H1 (cell line): ENCODE measurements around the gene ARRB1. TPM values are rescaled to one million over a fixed set of nuclear protein-coding genes. Genes with fewer than 3 reads are reported as not detected.

ENCODE experiments used
- ATF3 ChIP-seq: IDR thresholded peaks from 2 replicates; pipeline ENCODE4 v1.6.1; 2011; ENCODE audit warnings: low read depth, mild to moderate bottlenecking, low read length; ENCODE audit not compliant: insufficient read depth
- FOSL1 ChIP-seq: IDR thresholded peaks from 2 replicates; pipeline ENCODE4 v1.6.1; 2011; ENCODE audit warnings: mild to moderate bottlenecking, low read depth, low read length, moderate library complexity; ENCODE audit not compliant: insufficient read depth
- POLR2AphosphoS5 ChIP-seq: IDR thresholded peaks from 2 replicates; pipeline ENCODE4 v1.6.1; 2011; ENCODE audit warnings: low read depth, low read length
- SIX5 ChIP-seq: IDR thresholded peaks from 2 replicates; pipeline ENCODE4 v1.6.1; 2011; ENCODE audit warnings: mild to moderate bottlenecking, low read depth, low read length
- polyA plus RNA-seq, 7 experiments: library from polyadenylated mRNA; depleted of rRNA in 3 of 7; stranded (reverse) in 5 of 7; unstranded in 2 of 7; fragments of >200 nt in 5 of 7; fragments of 200-250 nt in 2 of 7; gene quantifications; 1 replicate in 5 of 7; 2 replicates in 1 of 7; 4 replicates in 1 of 7; pipeline versions ENCODE4 v1.2.1 to v1.2.3, GENCODE V29; 2011 to 2013; ENCODE audit warnings: missing spikeins in 2 of 7, mixed read lengths in 2 of 7
- total RNA-seq: library from RNA; stranded (reverse); fragmentation: NEBNext Ultra II Directional; extraction: Animal tissue kit (Norgen Biotek cat#: 25700); gene quantifications from 2 replicates; pipeline ENCODE4 v1.2.1, GENCODE V29; 2021

ARRB1 gene
- total and polyA plus RNA-seq, 2 of the 8 experiments (the other 6 are each of a cell fraction or from before 2014, with no cell fraction given), result 9.4 to 31.8 TPM

- TF ChIP-seq SIX5 (no peak), POLR2AphosphoS5 (no peak), ATF3 (no peak), FOSL1 (no peak)
These were observed 12.8 kb downstream of the ARRB1 start (continued) for GRCh38 chr11:75338516-75339208.
